Measurements from ENCODE around the gene NGLY1. TPM values are rescaled to one million over a fixed set of nuclear protein-coding genes. Genes with fewer than 3 reads are reported as not detected.

The NGLY1 gene
- total RNA-seq, 1 experiment from 2014 or later = 43.2 TPM

DNA sequence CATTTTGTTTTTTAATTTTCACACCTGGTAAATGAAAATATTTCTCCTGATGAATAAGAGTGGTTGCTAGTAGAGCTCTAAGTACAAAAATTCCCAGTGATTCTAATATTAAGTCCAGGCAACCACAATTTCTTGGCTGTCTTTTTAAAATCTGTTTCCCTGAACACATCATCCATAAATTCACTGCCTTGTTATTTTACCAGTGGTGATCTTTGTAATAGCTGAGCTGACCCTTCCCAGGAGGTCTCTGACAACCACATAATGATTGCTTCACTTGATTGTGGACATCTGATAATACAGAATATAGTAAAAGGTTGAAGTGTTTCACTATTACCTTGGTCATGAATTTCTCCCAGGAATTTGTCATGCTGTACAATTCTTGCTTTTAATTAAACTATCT, 104.7 kb downstream of the NGLY1 start:
- H3K4me3 ChIP-seq = no peak overlapping the region
- H3K36me3 ChIP-seq = no peaks in the 10 kb centered on the region
- H3K27me3 ChIP-seq = no peaks in the 10 kb centered on the region
- no peaks in the 10 kb centered on the region for H3K4me1 ChIP-seq
- no peaks in the 10 kb centered on the region for H3K9me3 ChIP-seq (replicated peaks)
- no peak for DNase-seq
- H3K27ac ChIP-seq = no peak overlapping the region

- no peaks in the 10 kb centered on the region for H3K36me3 ChIP-seq
- no peaks in the 10 kb centered on the region for H3K9me3 ChIP-seq (replicated peaks)
- H3K4me3 ChIP-seq = no peak overlapping the region
- H3K4me1 ChIP-seq = no peaks in the 10 kb centered on the region
- DNase-seq = no peak
- no peak overlapping the region for H3K27ac ChIP-seq
- H3K27me3 ChIP-seq = no peaks in the 10 kb centered on the region
Observed at GRCh38 chr3:25677121-25677520, 106.1 kb downstream of the NGLY1 start.

- Histone ChIP-seq H3K4me3 (no peak overlapping the region), H3K4me1 (no peaks in the 10 kb centered on the region), H3K27ac (no peak overlapping the region), H3K9me3 (replicated peaks) (no peaks in the 10 kb centered on the region), H3K36me3 (no peaks in the 10 kb centered on the region), H3K27me3 (no peaks in the 10 kb centered on the region)
- DNase-seq = no peak
Observed at GRCh38 chr3:25674670-25675069, 108.6 kb downstream of the NGLY1 start.

GRCh38 chr3:25673738-25674298, 109.4 kb downstream of the NGLY1 start:
- Histone ChIP-seq H3K27ac (no peak overlapping the region), H3K27me3 (no peaks in the 10 kb centered on the region), H3K4me3 (no peak overlapping the region), H3K36me3 (no peaks in the 10 kb centered on the region), H3K9me3 (replicated peaks) (no peaks in the 10 kb centered on the region), H3K4me1 (no peaks in the 10 kb centered on the region)
- DNase-seq = no peak

Other genes starting within 250 kb of the NGLY1 start
- gene TOP2B, start 118.5 kb downstream of the NGLY1 start, total RNA-seq (2014; rRNA removed; shearing (Covaris generic)) = 231 and 247 TPM in 2 replicates
- gene OXSM, start 6.6 kb upstream of the NGLY1 start, total RNA-seq (2014; rRNA removed; shearing (Covaris generic)) = 18.4 and 20.5 TPM in 2 replicates